Stimulated activated CD4-positive, alpha-beta T cell treated with anti-CD3 and anti-CD28 coated beads, Interleukin-2, amount 100 ng/mL, for 24 hours (primary cell): ENCODE results near the gene MCRIP1.

ENCODE experiments used
- DNase-seq, 2 donors: peaks; one replicate each; pipeline ENCODE4 v3.0.0-alpha.2; 2020

MCRIP1 gene, protein sequence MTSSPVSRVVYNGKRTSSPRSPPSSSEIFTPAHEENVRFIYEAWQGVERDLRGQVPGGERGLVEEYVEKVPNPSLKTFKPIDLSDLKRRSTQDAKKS

GRCh38 chr17:81833160-81833920 is at the start of gene MCRIP1:
Gene MCRIP1 (minus strand): TSS chr17:81833291. CDS start chr17:81824506, 8,785 bp downstream.
- peak; percentile 97 to 98 for DNase-seq

- DNase-seq = no peak
Measured at GRCh38 chr17:81879121-81879520, 46.0 kb upstream of the MCRIP1 start.

- no peak for DNase-seq
Measured at GRCh38 chr17:81878294-81878693, 45.2 kb upstream of the MCRIP1 start.

- DNase-seq = no peak
Measured at GRCh38 chr17:81877569-81877968, 44.5 kb upstream of the MCRIP1 start.

GRCh38 chr17:81871387-81872230 is 38.5 kb upstream of the MCRIP1 start:
- DNase-seq = peak; percentile 96 to 97

- DNase-seq = no peak
Measured at GRCh38 chr17:81870981-81871386, 37.9 kb upstream of the MCRIP1 start, which contains the start of gene ARHGDIA. Gene ARHGDIA (minus strand): TSS chr17:81871337. CDS start chr17:81869930, 1,407 bp downstream.

- peak; percentile 51 to 53 for DNase-seq
Measured at GRCh38 chr17:81870131-81870980, 37.3 kb upstream of the MCRIP1 start.

DNA sequence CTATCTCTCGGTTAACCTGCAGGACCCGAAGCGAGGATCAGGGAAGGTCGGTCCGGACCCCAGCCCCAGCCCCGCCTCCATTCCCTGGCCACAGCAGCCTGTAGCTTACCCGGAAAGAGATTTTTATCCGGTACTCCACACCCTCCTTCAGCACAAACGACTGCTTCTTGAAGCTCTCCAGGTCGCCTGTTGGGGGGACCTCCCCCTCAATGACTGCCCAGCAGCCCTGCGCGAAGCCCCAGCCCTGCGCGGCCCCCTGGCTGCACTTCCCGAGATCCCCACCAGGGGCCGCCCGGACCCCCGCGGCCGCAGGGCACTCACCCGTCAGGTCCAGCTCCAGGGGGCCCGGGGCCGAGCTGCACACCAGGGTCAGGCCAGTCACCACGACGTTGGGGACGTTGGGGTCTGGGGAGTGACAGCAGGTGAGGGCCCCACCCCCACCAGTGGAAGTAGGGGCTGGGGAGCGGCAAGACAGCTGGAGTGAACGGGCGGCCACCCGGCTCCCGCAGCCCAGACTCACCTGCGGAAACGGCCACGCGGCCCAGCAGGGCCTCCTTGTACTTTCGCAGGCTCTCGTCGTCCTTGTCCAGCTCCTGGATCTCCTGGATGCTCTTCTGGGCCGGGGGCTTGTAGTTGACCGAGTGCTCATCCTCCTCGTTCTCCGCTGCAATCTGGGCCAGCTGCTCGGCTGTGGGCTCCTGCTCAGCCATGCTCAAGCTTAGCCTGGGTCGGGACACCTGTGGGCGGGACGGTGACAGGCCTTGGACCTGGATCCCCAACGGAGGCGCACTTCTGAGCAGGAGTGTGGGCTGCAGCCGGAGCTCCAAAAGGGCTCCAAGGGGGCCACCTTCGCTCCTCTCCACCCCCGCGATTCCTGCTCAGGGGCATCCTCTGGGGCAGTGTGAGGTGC is 36.4 kb upstream of the MCRIP1 start:
- DNase-seq = peak; percentile 56 to 61

DNA sequence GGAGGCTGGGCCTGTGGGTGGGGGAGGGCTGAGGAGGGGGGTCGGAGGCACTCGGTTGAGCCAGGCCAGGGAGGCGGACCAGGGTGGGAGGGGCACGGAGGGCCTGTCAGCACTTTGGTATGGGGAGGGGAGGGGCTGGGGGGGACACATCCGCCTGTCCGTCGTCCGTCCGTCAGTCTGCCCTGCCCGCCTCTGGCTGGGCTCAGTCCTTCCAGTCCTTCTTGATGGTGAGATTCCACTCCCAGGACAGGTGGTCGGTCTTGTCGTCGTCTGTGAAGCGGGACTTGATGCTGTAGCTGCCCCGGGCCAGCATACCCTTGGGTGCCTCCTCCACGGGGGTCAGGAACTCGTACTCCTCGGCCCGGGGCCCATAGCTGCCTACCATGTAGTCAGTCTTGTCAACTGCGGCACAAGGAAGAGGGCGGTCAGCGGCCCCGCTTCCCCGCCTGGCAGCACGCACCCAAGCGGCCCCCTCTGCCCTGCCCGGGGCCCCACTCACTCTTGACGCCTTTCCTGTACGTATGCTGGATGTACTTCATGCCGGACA is 35.7 kb upstream of the MCRIP1 start:
- peak in 1 of 2 donors; percentile 27 for DNase-seq

- DNase-seq = peak; percentile 35 to 39
Measured at GRCh38 chr17:81867991-81868673, 35.0 kb upstream of the MCRIP1 start.

- DNase-seq = peak in 1 of 2 donors; percentile 52
Measured at GRCh38 chr17:81867170-81867990, 34.3 kb upstream of the MCRIP1 start.

- DNase-seq = peak in 1 of 2 donors; percentile 40
Measured at GRCh38 chr17:81866440-81867169, 33.5 kb upstream of the MCRIP1 start.

GRCh38 chr17:81865733-81866439 is 32.8 kb upstream of the MCRIP1 start:
- DNase-seq = peak in 1 of 2 donors; percentile 31

- no peak for DNase-seq
Measured at GRCh38 chr17:81865358-81865732, 32.3 kb upstream of the MCRIP1 start.

DNA sequence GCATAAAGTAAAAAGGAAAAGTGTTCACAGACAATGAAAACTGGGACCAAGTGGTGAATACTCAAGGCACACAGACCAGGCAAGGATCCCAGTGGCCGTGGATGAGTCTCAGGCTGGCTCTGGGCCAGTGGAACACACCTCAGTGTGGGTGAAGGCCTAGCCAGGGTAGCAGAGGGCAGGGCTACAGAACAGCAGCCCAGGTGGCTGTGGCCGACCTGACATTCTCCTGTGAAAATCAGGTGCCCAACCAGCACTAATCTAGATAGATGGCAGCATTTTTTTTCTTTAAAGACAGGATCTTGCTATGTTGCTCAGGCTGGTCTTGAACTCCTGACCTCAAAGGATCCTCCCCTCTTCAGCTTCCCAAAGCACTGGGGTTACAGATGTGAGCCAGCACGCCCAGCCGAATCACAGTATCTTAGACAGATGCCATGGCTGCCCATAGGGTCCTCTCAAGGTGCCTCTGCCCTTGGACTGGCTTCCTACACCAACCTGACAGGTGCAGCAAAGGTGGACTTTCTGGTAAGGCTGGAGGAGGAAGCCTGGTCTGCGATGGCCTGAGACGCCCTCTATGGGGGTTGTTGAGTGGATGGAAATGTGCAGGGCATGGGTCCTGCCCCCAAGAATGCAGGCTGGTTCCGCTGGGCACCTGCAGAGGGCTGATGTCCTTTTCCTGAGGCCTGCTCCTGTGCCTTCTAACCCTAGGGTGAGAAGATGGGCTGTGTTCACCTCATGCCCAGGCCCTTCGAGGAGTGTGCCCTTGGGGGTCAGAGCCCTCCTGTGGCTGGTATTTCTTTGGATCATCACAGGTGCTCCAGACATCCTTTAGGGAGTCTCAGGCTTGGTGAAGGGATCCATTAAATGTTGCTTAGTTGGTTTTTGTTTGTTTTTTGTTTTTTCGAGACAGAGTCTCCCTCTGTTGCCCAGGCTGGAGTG is 31.0 kb upstream of the MCRIP1 start:
- no peak for DNase-seq

DNA sequence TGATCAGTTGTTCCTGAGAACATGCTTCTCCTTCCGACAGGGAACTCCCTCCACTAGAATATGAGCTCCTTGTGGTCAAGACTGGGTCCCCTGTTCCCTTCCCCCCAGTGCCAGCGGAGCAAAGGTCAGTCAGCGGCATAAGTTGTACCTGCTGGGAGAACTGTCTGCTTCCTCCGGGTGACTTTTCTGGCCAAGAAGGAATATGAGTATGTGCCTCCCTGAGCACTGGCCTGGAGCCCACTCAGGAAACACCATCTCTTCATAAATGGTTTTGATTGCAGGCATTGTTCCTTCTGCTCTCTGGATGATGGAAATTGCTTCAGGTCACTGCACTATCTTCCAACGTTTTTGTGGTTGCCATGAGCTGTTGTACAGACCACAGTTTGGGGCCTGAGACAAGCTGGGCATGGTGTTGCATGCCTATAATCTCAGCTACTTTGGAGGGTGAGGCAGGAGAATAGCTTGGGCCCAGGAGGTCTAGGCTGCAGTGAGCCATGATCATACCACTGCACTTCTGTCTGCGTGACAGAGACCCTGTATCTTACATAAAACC is 30.1 kb upstream of the MCRIP1 start:
- DNase-seq = no peak
